SIG-M5 treated with dmso at 0.1 percent for 504 hours (cell line): ENCODE measurements around the gene PTPRM.
"Not testable (repeated sequence)": the region's sequence is repeated elsewhere in the genome, so short reads cannot be mapped to it uniquely, and the experiment has no call there.

Source experiments
- DNase-seq: peaks from one replicate; lab custom pipeline; 2025; ENCODE audit not compliant: unreplicated experiment; lab: John Stamatoyannopoulos, UW

The PTPRM gene

DNA sequence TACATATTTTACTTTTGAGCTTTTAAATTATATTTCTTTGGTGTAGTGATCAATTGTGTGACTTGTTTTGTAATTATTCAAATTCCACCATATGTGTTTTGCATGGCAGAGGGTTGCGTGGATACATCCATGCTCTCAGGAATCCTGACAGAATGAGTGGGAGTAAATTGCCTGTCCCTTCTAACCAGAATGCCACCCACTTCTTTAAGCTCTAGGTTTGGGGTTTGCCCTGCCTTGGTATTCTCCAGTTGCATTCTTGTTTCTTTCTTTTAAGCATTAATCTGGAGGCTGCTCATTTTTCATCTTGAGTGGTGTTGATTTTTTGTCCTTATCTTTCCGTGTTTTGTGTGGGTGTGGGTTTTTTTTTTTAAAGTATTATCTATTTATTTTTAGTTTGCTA is 360.0 kb downstream of the PTPRM start:
- no peak for DNase-seq

DNA sequence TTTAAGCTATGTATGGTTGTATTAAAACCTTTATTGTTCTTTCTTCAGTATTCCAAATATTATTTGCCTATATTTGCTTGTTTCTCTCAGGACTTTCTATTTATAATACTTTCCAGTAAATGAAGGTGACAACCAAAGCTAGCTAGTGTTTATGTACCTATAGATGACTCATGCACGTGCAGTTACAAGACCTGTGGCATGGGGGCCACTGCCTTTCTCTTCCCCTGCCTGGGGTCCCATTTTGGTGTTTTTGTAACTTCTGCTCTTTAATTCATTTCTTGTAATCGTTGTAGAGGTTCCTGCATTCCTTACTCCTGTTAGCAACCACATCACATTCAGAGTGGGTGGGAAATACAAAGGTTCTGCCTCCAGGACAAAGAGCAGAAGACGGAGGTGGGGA is 364.6 kb downstream of the PTPRM start:
- DNase-seq, result no peak

DNA sequence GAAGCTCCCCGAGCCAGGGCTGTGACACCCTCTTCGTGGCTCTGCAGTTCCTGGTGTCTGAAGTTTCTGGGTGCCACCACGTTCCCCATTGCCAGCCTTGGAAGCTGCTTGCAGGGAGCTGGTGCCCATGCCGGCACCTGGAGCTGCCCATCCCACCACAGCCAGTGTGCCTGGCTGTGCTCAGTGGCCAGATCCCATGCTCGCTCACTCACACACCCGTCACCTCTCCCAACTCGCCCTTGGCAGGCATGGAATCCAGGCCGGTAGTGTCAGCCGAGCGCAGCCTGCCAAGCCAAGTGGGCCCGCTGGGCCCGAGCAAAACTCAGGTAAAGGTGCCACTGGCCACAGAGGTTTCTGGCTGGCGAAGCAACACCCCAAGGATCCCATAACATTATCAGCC is 370.2 kb downstream of the PTPRM start:
- DNase-seq, result no peak

DNA sequence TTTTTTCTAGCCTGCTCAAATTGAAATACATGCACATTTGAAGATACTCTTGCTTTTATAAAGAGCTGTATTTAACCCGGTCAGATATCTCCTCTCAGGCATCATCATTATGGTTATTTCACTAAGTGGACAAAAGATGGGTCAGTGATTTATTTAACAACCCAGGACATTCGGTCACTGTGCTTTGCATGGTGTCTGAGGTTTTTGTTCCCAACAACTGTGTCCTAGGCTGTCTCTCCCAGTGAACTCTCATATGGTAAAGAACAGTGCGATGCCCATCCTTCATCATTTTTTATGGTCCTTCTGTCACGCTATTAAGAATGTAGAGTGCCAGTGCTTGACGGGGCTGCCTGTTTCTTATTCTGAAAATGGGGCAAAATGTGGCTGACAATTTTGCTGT is 372.4 kb downstream of the PTPRM start:
- DNase-seq, result no peak

DNA sequence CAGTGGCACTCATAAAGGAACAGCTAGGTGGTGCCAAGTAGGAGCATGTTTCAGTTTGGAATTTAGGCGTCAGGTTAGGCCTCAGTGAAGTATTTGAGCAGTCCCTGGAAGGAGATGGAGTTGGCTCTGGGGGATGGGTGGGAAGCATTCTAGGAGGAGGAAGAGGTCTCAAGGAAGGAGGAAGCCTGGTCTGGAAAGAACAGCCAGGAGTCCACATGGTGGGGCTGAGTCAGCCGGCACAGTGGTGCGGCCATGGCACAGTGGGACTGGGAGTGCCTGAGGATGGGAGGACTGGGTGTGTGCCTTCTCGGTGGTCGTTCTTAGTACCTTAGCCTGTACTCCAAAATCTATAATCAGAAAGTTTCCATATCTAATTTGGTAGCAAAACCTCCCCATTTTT is 373.3 kb downstream of the PTPRM start:
- DNase-seq, result no peak

DNA sequence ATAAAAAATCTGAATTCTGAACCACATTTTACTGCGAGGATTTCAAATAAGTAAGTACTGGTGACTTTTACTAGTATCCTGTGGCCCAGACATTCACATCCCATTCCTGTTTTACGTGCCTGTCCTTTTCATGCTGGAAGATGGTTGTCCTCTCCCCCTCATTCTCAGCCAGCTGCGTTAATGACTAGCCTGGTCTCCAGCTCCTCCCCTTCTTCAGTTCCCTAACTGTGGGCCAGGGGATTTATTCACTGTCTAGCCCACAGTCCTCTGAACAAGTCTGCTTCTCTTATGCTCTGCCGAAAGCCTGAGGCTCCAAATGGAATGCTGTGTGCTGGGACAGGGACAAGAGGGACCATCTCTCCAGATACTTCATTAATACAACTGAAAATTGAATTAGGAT is 373.9 kb downstream of the PTPRM start:
- DNase-seq, result no peak

DNA sequence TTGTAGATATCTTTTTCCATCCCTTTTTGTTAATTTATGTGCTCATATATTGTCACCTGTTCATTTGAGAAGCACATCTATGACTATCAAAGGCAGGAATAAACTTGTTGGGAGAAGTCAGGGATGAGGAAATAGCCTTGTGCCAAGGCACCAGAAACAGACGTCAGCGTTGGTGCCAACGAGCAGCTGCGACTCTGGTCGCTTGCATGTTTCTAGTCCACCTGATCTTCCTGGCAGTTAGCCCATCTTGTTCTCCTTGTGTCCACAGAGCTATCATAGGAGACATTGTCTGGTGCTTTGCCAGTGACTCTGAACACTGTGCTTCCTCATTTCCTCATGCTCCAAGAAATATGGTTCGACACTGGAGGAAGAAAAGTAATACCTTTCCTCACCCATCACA is 374.4 kb downstream of the PTPRM start:
- no peak for DNase-seq

DNA sequence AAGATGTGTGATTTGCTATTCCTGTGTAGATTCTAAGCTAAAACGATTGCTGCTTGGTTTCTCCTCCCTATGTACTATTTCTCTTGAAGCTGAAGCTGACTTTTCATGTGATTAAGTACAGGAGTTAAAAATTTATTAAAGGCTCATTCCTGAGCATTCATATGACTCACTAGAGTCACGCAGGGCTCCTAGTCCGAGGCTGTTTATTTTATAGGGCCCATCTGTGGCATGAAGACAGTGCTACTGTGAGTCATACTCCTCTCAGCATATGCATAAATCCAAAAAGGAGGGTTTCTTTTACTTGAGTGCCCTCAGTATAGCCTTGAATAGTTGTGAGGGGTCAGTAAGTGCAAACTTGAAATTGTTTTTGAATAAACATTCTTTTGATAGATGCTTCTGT is 378.8 kb downstream of the PTPRM start:
- DNase-seq, result no peak

DNA sequence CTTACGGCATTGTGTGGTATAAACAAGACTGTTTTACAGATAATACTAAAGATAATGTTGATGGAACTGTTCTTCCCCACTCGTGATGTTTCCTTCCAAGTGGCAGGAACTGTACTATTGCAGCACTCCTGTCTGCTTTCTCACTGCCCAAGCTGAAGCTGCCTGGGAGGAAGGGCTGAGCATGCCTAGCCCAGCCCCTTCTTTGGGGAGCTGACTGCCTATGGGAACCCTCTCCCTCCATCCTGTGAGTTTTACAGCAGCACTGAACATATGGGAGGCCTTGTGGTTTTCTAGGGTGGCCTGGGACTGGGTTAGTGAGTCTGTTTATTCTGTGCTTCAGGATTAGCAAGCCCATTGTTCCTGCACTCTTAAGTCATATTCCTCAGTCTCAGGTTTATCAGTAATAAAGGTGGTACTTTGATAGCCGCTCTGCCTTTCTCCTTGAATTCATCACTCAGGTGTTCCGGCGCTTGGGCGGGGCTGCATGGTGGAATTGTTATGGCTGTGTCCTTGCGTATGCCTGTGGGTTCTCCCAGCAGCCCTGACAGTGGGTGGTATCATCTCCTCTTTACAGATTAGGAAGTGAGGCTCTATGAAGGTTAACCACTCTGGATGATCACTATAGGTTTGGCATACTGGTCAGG is 379.7 kb downstream of the PTPRM start:
- DNase-seq, result no peak

DNA sequence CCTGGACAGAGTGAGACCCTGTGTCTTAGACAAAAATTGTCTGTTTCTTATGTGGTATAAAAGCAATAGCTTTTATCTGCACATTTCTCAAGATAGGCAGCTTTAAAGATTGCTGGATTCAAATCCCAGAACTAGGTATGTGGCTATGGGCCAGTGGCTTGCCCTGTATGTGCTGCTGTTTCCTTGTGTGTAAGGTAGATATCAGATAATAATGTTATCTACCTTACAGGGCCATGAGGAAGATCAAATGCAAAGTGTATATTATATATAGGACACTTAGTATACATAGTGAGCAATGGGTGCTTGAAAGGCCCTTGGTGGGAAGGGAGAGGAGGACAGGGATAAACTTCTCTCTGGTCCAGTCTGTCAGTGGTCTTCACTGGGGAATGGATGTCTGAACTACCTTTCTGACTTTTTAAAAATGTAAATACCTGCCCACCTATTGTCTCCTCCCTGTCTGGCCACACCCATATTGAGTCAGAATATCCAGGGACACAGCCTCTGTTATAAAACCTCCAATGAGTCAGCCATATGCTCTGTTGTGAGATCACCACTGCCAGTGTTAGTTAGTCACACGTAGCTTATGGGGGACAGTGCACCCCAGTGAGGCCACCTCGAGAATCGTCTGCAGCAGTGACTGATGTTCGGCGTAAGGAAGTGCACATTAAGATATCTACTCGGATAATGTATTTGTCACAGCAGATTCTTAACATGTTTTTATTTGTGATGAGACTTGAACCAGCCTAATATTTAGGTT is 383.4 kb downstream of the PTPRM start:
- DNase-seq, result no peak

DNA sequence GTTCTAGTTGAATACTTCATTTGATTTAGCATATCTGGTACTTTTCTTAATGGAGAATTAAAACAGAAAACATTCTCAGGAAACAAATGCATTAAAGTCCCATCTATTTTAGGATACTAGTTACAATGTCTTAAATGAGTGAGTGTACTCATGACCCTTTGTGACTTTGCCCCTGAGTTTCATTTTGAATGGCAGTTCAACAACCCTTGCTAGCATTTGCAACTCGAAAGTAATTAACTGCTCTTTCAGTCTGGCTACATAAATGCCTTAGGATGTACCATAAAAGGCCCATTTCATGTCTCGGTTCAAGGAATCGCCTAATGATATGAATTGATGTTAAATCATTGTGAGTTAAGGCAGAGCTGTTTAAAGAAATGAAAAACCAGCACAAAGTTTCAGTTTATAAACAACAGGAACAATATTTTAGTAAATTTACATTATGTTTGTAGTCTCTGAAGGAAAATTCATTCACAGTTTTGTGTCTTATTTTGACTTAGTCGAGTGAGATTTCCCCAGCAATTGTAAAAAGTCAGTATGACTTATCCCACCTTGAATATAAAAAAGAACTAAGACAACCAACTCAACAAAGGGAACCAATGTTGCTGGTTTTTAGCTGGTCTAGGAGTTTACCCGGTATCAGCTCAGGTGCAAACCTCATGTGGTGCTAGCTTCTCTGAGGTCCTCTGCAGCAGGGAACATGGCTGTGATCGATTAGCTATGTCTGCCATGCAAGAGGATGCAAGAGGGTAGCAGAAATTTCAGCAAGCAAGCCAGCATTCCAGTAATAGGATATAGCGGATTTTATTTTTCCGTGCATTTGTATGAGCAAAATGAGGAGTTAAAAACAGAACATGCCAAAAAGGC is 386.2 kb downstream of the PTPRM start:
- DNase-seq, result no peak

DNA sequence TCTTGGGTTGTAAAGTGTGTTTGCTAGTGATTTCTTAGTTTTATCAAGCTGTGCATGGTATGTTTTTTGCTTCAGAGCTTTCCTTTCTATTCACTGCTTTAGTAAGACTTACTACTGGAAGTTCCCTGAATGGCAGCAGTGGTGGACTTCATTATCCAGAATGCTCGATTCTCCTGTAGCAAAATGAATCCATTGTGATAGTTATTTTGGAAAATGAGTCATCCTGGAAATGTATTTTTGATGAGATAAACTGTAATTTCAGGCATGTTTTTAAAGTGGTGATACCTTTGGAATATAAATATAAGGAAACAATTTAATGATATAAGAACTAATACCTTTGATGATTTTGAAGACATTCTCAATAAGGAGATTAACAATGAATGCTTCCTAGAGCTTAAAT is 387.1 kb downstream of the PTPRM start:
- no peak for DNase-seq

DNA sequence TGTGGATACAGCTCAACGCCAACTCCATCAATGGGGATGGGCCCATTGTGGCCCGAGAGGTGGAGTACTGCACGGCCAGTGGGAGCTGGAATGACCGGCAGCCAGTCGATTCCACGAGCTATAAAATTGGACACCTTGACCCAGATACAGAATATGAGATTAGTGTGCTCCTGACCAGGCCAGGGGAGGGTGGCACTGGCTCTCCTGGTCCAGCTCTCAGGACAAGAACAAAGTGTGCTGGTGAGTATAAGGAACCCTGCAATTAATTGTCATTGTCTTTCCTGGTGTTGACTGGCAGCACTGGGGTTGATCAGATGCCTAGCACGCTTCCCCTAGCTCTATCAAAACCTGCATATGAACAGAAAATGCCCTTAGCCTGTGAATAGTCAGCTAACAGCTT is 388.1 kb downstream of the PTPRM start:
- DNase-seq, result no peak

DNA sequence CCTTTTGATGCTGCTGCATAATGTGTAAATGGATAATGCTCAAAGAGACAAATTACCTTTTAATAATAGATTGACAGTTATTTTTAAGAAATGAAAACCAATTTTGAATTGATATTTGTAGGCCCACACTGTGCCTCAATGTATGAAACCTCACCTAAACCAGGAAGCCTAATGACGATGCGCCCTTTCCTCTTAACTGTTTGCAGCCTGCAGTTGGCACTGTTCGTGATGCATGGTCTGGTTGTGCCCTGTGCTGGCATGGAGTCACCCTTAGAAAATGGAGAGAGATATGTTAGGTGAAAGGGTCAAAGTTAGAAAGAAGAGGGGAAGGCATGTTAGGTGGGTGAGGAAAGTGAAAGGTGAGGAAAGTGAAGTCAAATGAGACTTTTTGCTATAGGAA is 390.2 kb downstream of the PTPRM start:
- no peak for DNase-seq

DNA sequence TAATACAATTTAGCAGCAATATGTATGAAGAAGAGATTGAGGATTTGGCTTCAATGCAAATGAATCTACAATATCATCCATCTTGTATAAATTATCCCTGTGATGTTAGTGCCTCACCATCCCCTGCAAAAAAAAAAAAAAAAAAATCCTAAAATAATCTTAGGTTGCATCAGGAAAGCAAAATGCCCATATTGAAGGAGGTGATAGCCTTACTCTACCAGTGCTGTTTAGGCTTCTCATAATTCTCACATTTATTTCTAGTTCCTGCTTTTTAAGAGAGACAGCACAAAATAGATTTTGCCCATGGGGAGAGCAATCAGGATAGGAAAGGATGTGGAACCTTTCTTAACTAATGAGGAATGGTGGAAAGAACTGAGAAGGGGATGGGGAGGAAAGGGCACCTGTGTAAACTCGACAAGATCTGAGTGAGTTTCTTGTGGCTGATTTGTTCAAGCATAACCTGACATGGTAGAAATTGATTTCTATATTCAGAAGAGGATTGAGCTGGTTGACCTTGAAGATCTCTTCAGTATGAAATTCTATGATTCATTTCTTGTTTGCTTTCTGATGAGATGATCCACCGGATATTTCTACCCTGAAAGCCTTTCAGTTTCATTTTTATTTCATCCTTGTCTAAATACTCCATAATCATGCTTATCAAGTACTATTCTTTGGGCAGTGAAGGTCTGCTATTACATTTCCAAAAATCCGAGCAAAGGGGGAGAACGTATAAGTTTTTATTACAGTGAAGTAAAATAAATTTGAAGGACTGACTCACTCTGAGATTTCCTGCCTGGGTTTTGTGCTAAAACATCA is 391.2 kb downstream of the PTPRM start:
- no peak for DNase-seq

DNA sequence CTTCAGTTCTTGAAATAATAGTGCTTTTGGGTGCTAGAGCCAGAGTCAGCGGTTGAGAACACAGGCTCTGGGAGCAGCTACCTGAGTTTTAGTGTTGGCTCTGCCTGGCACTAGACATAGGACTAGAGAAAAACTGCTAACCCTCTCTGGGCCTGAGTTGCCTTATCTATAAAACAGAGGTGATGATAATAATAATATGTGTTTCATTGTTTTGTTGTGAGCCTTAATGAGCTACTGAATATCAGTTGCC is 391.7 kb downstream of the PTPRM start:
- DNase-seq, result no peak

DNA sequence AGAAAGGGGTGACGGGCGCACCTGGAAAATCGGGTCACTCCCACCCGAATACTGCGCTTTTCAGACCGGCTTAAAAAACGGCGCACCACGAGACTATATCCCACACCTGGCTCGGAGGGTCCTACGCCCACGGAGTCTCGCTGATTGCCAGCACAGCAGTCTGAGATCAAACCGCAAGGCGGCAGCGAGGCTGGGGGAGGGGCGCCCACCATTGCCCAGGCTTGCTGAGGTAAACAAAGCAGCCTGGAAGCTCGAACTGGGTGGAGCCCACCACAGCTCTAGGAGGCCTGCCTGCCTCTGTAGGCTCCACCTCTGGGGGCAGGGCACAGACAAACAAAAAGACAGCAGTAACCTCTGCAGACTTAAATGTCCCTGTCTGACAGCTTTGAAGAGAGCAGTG is 399.6 kb downstream of the PTPRM start:
- not testable (repeated sequence) for DNase-seq

DNA sequence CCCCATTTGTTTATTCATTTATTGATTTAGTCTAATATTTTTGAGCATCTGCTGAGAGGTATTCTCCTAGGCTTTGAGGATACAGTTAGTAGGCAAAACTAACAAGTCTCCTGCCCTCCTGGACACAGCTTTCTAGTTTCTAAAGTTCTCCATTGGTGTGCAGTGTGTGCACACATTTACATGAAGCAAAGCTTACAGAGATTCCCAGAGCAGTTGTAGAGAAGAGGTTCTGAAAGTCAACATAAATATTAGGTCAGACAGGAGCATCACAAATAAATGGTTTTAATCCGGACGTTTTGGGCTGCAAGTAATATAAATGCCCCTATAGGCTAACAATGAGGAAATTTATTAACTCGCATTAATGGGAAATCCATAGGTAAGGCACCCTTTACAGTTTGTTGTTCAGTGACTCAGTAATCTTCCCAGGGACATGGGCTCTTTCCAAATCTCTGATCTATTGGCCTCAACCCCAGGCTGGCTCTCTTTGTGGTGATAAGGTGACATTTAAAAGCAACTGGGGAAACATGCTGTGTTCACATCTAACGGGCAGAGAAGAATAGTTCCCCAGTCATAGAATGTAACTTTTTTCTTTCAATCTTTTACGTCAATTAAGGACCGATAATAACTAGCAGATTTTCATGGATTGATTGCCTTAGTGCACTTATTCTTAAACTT is 407.2 kb downstream of the PTPRM start:
- no peak for DNase-seq

DNA sequence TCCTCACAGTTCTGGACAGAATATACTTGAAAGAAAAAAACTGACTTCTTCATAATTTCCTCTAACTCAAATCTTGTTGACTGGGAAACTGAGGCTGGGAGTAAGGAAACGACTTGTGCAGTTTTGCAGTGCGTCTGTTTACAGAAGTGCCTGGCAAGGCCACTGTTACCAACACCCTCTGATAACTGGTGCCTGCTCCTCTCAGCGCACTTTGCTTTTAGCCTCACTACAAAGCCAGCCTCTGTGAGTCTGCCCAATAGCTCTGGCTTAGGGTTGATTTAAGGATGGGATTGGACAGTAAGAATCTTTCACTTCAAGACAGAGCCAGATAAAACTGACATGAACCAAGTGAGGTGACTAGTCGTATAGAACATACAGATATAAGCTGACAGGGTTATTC is 410.8 kb downstream of the PTPRM start:
- no peak for DNase-seq

DNA sequence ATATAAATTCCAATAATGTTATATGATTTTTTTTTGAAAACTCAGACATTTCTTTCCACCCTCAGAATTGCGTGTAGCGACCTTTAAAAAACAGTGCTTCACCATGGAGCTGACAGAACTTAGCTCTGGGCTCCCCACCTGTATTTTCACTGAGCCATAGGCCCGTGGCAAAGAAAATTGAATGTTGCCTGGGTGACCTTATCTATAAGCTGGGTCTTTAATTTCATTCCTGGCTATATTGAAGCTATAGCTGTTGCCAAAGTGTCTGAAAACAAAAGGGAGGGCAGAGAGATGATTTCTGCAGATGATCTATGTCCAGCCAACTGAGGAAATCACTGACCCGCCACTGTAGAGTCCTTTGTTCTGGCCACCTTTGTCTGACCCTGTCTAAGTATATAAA is 411.7 kb downstream of the PTPRM start:
- DNase-seq, result no peak

DNA sequence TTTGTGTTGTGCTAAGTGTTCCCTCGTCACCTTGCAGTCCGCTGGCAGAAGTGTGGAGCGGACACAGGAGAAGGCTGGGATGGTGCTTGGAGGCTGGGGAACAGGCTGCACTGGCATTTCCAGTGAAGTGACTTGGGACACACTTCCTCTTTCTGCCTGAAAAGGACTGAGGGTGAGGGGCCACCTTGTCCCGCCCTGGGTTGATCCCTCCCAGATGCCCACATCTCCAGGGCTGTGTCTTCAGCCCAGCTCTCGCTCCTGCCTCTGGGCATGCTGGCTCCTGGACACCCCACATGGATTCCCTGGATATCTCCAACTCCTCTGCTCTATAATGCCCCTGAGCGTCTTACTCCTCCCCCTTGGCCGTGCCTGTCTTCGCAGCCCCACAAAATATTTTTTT is 412.6 kb downstream of the PTPRM start:
- DNase-seq, result no peak
